Raji (cell line): ENCODE data around the gene RRAS.

Experiments
- POLR2A ChIP-seq: IDR thresholded peaks from 2 replicates; pipeline ENCODE4 v1.6.1; 2011; ENCODE audit warnings: low read depth, low read length, control low read depth; ENCODE audit not compliant: insufficient read depth

Gene RRAS

DNA sequence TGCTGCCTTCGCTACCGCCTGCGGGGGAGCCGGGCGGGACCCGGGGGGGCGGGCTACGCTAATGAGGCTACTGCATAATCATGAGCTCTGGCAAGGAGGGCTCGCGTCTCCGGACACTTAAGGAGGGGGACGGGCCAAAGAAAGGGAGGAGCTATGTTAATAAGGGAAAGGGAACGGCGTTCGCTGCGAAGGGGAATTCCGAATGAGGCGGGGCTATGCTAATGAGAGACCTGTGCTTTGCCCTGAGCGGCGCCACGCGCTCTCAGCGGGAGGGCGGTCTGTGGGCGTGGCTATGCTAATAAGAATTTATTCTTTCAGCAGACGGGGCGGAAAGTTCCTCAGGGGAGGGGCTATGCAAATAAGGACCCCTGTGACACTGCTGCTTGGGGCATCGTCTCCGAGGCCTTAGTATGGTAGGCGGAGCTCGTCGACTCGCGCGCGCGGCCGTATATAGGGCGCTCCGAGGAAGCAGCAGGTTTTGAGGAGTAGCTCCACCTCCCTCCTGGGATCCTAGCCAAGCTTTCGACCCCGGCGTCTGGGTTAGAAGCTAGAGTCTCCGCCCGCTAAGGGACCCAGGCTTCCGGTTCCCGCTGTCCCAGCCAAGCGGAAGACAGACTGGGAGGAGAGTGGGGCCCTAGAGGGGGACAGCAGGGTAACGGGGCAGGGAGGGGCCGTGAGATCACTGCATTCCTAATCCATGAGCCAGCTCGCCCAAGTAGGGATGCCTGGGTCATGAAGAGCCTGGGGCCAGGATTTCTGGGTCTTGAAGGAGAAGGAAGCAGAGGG lies at the start of gene RRAS:
Gene RRAS, minus strand, starts transcription at position 31 of the 786 bp plus-strand sequence. CDS start 45 bp downstream, outside the sequence.
- peak; percentile 75 for TF ChIP-seq POLR2A

GRCh38 chr19:49689133-49690078 lies 49.5 kb upstream of the RRAS start, which contains the start of gene ADM5:
Gene ADM5, plus strand, starts transcription at chr19:49689594. Its CDS starts 244 bp downstream, at chr19:49689838.
- TF ChIP-seq POLR2A = no peak

- TF ChIP-seq POLR2A = no peak
These were observed 48.7 kb upstream of the RRAS start for GRCh38 chr19:49688531-49689132.

DNA sequence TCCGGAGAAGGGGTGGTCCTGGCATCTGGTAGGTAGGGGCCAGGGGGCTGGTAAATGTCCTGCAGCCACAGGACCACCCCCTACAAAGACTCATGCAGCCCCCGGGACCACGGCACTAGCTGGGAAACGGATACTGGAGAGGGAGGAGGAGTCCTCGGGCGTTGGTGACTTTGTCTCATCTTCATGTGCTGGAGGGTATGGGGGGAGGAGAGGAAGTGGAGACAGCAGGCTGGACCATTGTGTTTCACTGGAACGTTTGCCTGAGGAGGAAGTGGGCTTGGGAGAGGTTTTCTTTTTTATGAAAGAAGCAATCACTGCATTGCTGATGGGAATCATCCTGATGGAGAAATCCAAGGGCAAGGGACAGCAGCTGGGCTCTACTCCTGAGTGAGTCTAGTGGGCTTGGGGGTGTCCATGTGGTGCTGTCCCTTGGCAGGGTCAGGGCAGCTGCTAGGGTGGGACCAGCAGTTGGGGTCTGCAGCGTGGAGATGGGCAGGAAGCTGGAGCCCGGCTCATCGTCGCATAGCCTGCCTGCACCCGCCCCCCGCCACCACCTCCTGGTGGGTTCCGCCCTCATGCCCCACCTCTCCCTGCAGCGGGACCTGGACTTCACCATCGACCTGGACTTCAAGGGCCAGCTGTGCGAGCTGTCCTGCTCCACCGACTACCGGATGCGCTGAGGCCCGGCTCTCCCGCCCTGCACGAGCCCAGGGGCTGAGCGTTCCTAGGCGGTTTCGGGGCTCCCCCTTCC lies 47.8 kb upstream of the RRAS start:
- TF ChIP-seq POLR2A = no peak

DNA sequence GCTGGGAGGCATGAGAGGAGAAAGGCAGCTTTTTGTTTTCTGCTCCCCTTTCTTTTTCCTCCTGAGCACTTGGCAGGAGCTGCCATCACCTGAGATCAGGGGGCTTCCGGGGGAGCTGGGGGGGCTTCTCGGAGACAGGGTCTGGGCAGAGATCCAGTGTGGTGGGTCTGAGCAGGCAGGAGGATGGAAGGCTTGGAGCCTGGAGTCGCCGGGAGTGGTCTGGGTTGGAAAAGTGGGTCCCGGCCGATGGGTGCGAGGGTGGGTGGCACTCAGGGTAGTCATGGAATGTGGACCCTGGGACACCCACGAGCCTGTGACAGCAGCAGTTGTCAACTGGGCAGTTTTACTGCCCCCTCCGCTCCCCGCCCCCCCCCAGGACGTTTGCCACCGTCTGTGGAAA lies 47.2 kb upstream of the RRAS start:
- no peak for TF ChIP-seq POLR2A

- TF ChIP-seq POLR2A = no peak
These were observed 46.7 kb upstream of the RRAS start for GRCh38 chr19:49686503-49687088.

GRCh38 chr19:49685845-49686332 lies 45.9 kb upstream of the RRAS start:
- no peak for TF ChIP-seq POLR2A

GRCh38 chr19:49684983-49685553 lies 45.1 kb upstream of the RRAS start:
- no peak for TF ChIP-seq POLR2A

DNA sequence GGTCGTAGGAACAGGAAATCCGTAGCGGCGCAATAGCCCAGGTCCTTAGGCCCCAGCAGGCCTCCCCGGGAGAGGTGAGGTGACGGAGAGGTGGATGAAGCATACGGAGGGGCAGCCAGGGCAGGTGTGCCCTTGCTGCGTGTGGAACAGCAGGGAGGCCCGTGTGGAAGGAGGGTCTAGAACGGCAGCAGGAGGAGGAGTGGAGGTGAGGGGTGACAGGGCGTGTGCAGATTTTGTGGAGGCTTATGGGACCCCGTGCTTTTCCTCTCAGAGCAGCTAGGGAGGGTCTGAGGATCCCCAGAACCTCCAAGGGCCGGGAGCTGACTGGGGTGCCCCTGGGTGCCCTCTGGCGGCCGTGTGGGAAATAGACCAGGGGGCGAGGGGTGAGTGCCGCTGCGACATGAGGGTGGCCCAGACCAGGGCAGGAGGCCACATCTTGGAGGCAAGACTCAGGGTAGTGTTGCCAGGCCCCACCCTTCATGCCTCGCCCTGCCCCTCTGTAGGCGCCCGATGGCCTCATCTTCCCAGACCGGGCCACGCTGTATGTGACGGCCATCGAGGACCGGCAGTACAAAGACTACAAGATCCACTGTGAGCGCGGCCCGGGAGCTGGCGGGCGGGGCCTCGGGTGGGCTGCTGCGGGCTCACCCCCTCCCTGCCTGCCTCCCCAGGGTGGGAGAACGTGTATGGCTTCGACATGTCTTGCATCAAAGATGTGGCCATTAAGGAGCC lies 44.5 kb upstream of the RRAS start:
- TF ChIP-seq POLR2A = no peak

- no peak for TF ChIP-seq POLR2A
These were observed 43.9 kb upstream of the RRAS start for GRCh38 chr19:49683814-49684250.

DNA sequence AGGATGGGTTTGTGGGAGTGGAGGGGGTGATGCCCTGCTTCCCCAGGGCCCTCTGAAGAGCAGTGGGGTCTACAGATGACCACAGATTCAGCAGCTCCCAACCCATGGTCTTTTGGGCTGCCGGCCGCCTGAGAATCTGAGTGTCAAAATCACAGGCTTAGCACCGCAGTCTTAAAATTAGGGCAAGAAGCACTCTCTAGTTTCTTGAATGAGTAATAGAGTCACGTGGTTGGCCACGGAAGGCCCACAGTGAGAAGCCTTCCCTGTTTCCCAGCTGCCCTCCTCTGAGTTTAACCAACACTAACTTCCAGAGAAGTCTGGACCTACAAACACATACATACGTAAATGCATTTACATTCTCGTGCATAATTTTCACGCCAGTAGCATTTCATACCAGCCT lies 42.3 kb upstream of the RRAS start:
- no peak for TF ChIP-seq POLR2A

DNA sequence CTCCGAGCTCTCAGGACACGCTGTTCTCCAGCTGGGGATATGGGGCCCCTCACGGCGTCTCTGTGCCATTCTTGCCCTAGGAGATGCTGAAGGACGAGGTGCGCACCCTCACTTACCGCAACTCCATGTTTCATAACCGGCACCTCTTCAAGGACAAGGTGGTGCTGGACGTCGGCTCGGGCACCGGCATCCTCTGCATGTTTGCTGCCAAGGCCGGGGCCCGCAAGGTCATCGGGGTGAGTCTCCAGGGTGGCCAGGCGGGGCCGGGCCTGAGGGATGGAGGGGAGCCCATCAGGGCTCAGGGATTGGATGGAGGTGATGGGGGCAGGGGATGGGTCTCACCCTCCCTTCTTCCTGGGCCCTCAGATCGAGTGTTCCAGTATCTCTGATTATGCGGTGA lies 41.9 kb upstream of the RRAS start:
- TF ChIP-seq POLR2A = no peak
